MCF 10A (cell line): Measurements from ENCODE around the gene GPRC5A. TPM values are rescaled to one million over a fixed set of nuclear protein-coding genes. Genes with fewer than 3 reads are reported as not detected.

Experiments
- BruUV-seq: library from RNA; stranded (reverse); fragments of 400-500 nt; replicated peaks from 2 replicates; lab custom pipeline; 2021; lab: Mats Ljungman, UMichigan
- CTCF ChIA-PET: fragments of 300-600 bp; sonication (Branson Sonifier 250); formaldehyde crosslinking; extraction: SDS; loops from one replicate; lab custom pipeline; 2021; ENCODE audit warnings: antibody characterized with exemption, inconsistent platforms; lab: Yijun Ruan, JAX
- POLR2A ChIA-PET: fragments of 300-600, 350-650 bp; sonication (Branson Sonifier 250); formaldehyde crosslinking; extraction: SDS; loops from one replicate; lab custom pipeline; 2020; ENCODE audit warnings: antibody characterized with exemption, inconsistent platforms; lab: Yijun Ruan, JAX
- DNase-seq: peaks from one replicate; pipeline ENCODE4 v3.0.0-alpha.2; 2018; ENCODE audit not compliant: unreplicated experiment
- H3K27ac Mint-ChIP-seq: one replicate; pipeline ENCODE4 v1.8.0; 2022; ENCODE audit warnings: mild to moderate bottlenecking, low read depth, mixed read lengths; ENCODE audit not compliant: unreplicated experiment
- H3K27me3 Mint-ChIP-seq: one replicate; pipeline ENCODE4 v1.8.0; 2022; ENCODE audit warnings: mixed read lengths; ENCODE audit not compliant: insufficient read depth, unreplicated experiment
- H3K36me3 Mint-ChIP-seq: one replicate; pipeline ENCODE4 v1.8.0; 2022; ENCODE audit warnings: mild to moderate bottlenecking, moderate library complexity, mixed read lengths; ENCODE audit not compliant: insufficient read depth, unreplicated experiment
- H3K4me1 Mint-ChIP-seq: one replicate; pipeline ENCODE4 v1.8.0; 2022; ENCODE audit warnings: mixed read lengths; ENCODE audit not compliant: insufficient read depth, unreplicated experiment
- H3K4me3 Mint-ChIP-seq: one replicate; pipeline ENCODE4 v1.8.0; 2022; ENCODE audit warnings: mild to moderate bottlenecking, moderate library complexity, mixed read lengths; ENCODE audit not compliant: unreplicated experiment
- H3K9me3 Mint-ChIP-seq: one replicate; pipeline ENCODE4 v1.8.0; 2022; ENCODE audit warnings: mixed read lengths; ENCODE audit not compliant: unreplicated experiment
- CTCF ChIP-seq: fragments of 200-600 bp; IDR thresholded peaks from one replicate; pipeline ENCODE4 v1.8.0; 2022; ENCODE audit warnings: antibody characterized with exemption, mild to moderate bottlenecking; ENCODE audit not compliant: unreplicated experiment
- intact Hi-C: fragments of 100-400 bp; cut with micrococcal nuclease; formaldehyde crosslinking; loops from 2 replicates; pipeline ENCODE4 v1.14.1; 2022
- total RNA-seq: library from RNA; stranded (reverse); gene quantifications from 2 replicates; pipeline ENCODE4 v1.2.3, GENCODE V29; 2022

Gene GPRC5A
- total RNA-seq, 1 experiment from 2014 or later, result 24.1 TPM

- no peaks in the 10 kb centered on the region for H3K36me3 Mint-ChIP-seq
- ChIA-PET POLR2A (no interaction called here), CTCF (interaction anchor here (1.0 to 1.4 kb wide), 3 partner anchors 10 to 54 kb away, joined by 3 to 4 read pairs (median 3); no protein-coding TSS in a partner anchor)
- intact Hi-C loops, result no loop called here
- no peak for DNase-seq
- no peaks in the 10 kb centered on the region for H3K27me3 Mint-ChIP-seq
- no peak overlapping the region for H3K4me3 Mint-ChIP-seq
- no TSS peak for BruUV-seq
- no peak overlapping the region for H3K27ac Mint-ChIP-seq
- no peak for TF ChIP-seq CTCF
- H3K9me3 Mint-ChIP-seq, result no peaks in the 10 kb centered on the region
- H3K4me1 Mint-ChIP-seq, result peaks cover 8% of the 10 kb centered on the region
These were observed 38.3 kb downstream of the GPRC5A start for GRCh38 chr12:12929696-12930095.

DNA sequence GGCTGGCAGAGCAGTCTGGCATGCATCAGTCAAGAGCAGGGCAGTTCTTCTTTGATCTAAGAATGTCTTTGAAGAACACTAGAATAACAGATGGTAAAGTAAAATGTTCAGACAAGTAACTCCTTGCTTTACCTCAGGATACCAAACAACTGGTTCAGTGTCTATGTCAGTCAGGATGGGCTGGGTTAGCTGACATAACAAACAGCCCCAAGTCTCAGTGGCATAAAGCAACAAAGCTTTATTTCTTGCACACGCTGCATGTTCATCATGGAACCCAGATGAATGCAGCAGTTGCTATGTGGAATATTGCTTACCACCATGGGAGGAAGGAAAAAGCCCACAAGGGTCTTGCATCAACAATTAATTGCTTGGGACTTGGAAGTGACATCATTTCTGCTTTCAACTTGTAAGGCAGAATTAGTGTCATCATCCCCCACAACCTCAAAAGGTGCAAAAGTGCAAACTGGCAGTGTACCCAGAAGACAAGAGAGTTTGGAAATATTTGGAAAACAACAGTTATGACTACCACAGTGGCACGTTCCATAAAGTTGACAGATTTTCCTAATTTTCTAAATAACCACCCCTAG is 39.4 kb downstream of the GPRC5A start:
- intact Hi-C loops, result no loop called here
- Mint-ChIP-seq H3K4me1 (peaks cover 8% of the 10 kb centered on the region), H3K27me3 (no peaks in the 10 kb centered on the region), H3K36me3 (no peaks in the 10 kb centered on the region), H3K9me3 (no peaks in the 10 kb centered on the region), H3K4me3 (no peak overlapping the region), H3K27ac (peak overlapping the region; percentile 49)
- POLR2A ChIA-PET, result no interaction called here
- TF ChIP-seq CTCF, result no peak
- CTCF ChIA-PET, result interaction anchor here (0.6 to 1.4 kb wide), 4 partner anchors 9 to 141 kb away, joined by 3 to 4 read pairs (median 4); no protein-coding TSS in a partner anchor
- no TSS peak for BruUV-seq
- DNase-seq, result no peak

DNA sequence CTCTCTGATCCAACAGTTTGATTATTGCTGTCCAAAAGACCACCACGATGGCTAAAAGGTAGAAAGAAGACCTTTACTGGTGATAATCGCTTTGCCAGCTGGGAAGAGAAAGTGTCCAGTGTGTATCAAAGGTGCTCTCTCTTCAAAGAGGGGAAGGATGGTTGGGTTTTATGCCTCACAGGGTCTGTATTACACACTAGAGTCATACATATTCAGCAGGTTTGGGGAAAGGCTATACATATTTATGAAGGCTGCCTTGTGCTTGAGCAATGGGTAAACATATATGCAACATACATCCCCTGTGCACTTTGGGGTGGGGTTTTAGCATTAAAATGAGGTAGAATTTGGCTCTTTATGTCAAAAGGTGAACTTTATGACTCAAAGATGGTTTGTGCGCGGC is 42.4 kb downstream of the GPRC5A start:
- DNase-seq, result no peak
- BruUV-seq, result no TSS peak
- Mint-ChIP-seq H3K4me1 (no peaks in the 10 kb centered on the region), H3K27ac (no peak overlapping the region), H3K4me3 (no peak overlapping the region), H3K9me3 (no peaks in the 10 kb centered on the region), H3K36me3 (no peaks in the 10 kb centered on the region), H3K27me3 (no peaks in the 10 kb centered on the region)
- ChIA-PET POLR2A (no interaction called here), CTCF (interaction anchor here (0.5 to 2.8 kb wide), 2 partner anchors 18 to 99 kb away, joined by 3 to 7 read pairs; no protein-coding TSS in a partner anchor)
- TF ChIP-seq CTCF, result no peak
- intact Hi-C loops, result no loop called here

GRCh38 chr12:12934556-12934955 is 43.2 kb downstream of the GPRC5A start:
- no TSS peak for BruUV-seq
- no peak overlapping the region for H3K27ac Mint-ChIP-seq
- no peak for DNase-seq
- intact Hi-C loops, result no loop called here
- POLR2A ChIA-PET, result no interaction called here
- no peak overlapping the region for H3K4me3 Mint-ChIP-seq
- no peaks in the 10 kb centered on the region for H3K4me1 Mint-ChIP-seq
- CTCF ChIA-PET, result interaction anchor here (0.6 to 2.8 kb wide), 3 partner anchors 18 to 97 kb away, joined by 3 to 7 read pairs (median 3); no protein-coding TSS in a partner anchor
- TF ChIP-seq CTCF, result no peak
- H3K27me3 Mint-ChIP-seq, result no peaks in the 10 kb centered on the region
- H3K9me3 Mint-ChIP-seq, result no peaks in the 10 kb centered on the region
- H3K36me3 Mint-ChIP-seq, result no peaks in the 10 kb centered on the region
